Activated CD4-positive, alpha-beta memory T cell treated with anti-CD3 and anti-CD28 coated beads for 36 hours (primary cell): ENCODE measurements around the gene RNU4-1. TPM values are rescaled to one million over a fixed set of nuclear protein-coding genes. Genes with fewer than 3 reads are reported as not detected.

Experiments used
- CTCF ChIA-PET: fragments of 350-600 bp; sonication (Branson Sonifier 250); formaldehyde crosslinking; loops from one replicate; lab custom pipeline; 2021; ENCODE audit warnings: antibody characterized with exemption, inconsistent platforms; lab: Charles Lee
- POLR2A ChIA-PET: fragments of 350-600 bp; sonication (Branson Sonifier 250); formaldehyde crosslinking; loops from one replicate; lab custom pipeline; 2021; ENCODE audit warnings: antibody characterized with exemption; lab: Charles Lee
- DNase-seq: peaks from one replicate; pipeline ENCODE4 v3.0.0-alpha.2; 2020
- H3K27ac Mint-ChIP-seq: one replicate; pipeline ENCODE4 v1.8.0; 2021; ENCODE audit warnings: mixed read lengths
- H3K27me3 Mint-ChIP-seq: one replicate; pipeline ENCODE4 v1.8.0; 2021; ENCODE audit warnings: mixed read lengths
- H3K36me3 Mint-ChIP-seq: one replicate; pipeline ENCODE4 v1.8.0; 2021; ENCODE audit warnings: mixed read lengths
- H3K4me1 Mint-ChIP-seq: one replicate; pipeline ENCODE4 v1.8.0; 2021; ENCODE audit warnings: low read depth, mixed read lengths
- H3K4me3 Mint-ChIP-seq: one replicate; pipeline ENCODE4 v1.8.0; 2021; ENCODE audit warnings: mild to moderate bottlenecking, mixed read lengths
- H3K9me3 Mint-ChIP-seq: one replicate; pipeline ENCODE4 v1.8.0; 2021; ENCODE audit warnings: mixed read lengths
- intact Hi-C: fragments of 100-400 bp; cut with micrococcal nuclease; formaldehyde crosslinking; loops from one replicate; pipeline ENCODE4 v1.15.1; 2023
- total RNA-seq, 2 experiments: library from RNA; stranded (reverse); gene quantifications; one replicate each; pipeline ENCODE4 v1.2.3, GENCODE V29; 2021

Gene RNU4-1
- total RNA-seq, 2 experiments from 2014 or later = 1,180 to 1,201 TPM

DNA sequence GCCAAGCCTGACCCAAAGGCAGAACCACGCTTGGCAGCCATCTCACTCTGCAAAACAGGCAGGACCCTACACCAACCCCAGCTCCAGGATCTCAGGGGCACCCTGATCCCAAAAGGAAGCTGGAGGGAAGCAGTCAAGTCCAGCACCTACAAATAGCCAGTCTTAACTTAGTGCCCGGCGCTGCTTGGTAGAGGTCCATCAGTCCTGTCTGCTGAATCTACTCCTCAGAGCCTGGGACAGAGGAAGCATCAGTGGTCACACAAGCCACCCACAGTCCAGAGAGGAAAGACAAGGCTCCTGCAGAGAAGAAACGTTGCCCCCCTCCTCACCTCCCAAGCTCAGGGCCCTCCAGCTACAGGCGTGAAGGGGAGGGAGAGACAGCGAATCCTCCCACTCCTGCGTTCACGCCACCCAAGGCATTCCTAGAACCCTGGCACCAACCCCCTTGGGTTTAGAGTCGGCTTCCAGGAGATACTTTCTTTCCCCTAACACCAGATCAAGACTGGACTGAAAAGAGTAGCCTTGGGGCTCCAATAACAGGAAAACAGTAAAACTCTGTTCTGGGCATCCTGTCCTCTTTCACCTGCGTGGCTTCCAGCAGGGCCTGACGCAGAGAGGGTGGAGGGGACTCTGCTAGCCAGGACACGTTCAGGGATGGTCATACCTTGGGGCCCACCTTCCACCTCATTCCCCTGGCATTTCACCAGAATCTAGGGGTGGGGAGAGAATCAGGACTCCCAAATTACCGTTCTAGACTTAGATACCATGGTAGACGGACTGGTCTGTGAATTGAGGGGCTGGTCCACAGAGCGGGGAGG, 28.7 kb downstream of the RNU4-1 start:
- no peaks in the 10 kb centered on the region for H3K27me3 Mint-ChIP-seq
- H3K9me3 Mint-ChIP-seq = no peaks in the 10 kb centered on the region
- peaks cover 52% of the 10 kb centered on the region for H3K4me1 Mint-ChIP-seq
- H3K27ac Mint-ChIP-seq = peak overlapping the region; percentile 66
- DNase-seq = no peak
- POLR2A ChIA-PET = interaction anchor here (0.8 to 4.0 kb wide), 11 partner anchors 11 to 64 kb away, joined by 3 to 52 read pairs (median 14); partner anchors contain the start of genes RNU4-1, RNU4-2 and RPLP0
- CTCF ChIA-PET = interaction anchor here (0.8 to 11.4 kb wide), 10 partner anchors 7 to 144 kb away, joined by 3 to 614 read pairs (median 20); partner anchors contain the start of genes RPLP0 and SIRT4
- peak overlapping the region; percentile 80 for H3K4me3 Mint-ChIP-seq
- intact Hi-C loops = loop anchor here (5.0 kb wide), 1 partner anchor 147 kb away; the partner anchor contains the start of gene RAB35
- no peaks in the 10 kb centered on the region for H3K36me3 Mint-ChIP-seq

DNA sequence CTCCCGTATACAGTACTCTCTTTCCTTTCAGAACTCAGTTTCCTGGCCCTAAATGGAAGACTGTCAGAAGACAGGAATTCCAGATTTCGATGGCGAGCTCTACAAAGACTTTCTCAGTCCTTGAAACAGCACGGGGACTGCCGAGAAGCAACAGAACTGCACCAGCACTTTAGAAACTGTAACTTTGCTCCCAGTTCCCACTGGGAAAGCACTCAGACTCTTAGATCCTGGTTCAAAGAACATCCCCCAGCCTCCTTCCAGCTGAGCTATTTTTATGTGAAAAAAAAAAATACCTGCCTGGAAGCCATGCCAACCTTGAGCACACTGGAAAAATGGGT, 29.3 kb downstream of the RNU4-1 start:
- CTCF ChIA-PET = interaction anchor here (0.8 to 11.4 kb wide), 8 partner anchors 10 to 63 kb away, joined by 3 to 614 read pairs (median 28); partner anchors contain the start of genes RNU4-2, RPLP0 and SIRT4
- Mint-ChIP-seq H3K4me1 (peaks cover 53% of the 10 kb centered on the region), H3K9me3 (no peaks in the 10 kb centered on the region), H3K27me3 (no peaks in the 10 kb centered on the region), H3K36me3 (no peaks in the 10 kb centered on the region), H3K4me3 (peak overlapping the region; percentile 80), H3K27ac (peak overlapping the region; percentile 66)
- intact Hi-C loops = loop anchor here (5.0 kb wide), 1 partner anchor 146 kb away; the partner anchor contains the start of gene RAB35
- no peak for DNase-seq
- POLR2A ChIA-PET = interaction anchor here (1.2 to 4.0 kb wide), 6 partner anchors 14 to 63 kb away, joined by 3 to 45 read pairs (median 16); partner anchors contain the start of genes RNU4-1, RNU4-2 and RPLP0

DNA sequence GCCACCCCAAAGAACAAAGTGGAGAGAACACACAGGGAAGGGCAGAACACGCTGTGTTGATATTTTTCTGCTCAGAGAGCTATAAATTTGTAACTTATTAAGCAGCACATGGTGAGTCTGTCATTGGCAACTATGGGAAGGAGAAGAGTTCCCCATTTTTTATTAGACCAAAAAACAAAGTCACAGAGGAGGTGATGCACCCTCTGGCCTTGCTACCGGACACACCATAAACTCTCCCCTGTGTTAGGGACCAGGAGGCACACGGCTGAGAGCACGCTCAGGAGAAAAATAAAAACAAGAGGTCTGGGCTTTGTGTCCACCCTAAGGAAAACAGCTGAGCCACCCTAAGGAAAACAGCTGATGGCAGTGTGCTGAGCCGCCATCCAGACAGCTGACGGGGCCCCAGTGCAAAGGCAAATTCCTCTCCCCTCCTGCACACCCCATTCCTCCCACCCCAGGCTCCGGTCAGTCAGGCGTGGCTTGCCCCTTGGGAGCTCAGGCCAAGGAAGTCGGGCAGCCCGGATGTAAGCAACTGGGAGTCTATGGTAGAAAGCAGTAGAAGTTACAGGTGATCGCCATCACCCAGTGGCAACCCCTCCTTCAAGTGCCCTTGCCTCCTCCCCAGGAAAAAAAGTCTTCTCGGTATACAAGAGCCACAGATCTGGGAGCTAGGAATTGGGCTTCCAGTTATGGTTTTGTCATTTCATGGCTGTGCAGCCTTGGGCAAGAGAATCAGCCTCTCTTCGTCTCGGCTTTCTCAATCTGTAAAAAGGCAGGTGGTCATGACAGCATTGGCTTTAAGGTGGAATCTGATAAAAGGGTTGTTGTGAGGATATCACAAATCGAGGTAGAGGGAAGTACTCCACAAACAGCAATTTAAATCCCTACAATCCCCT, 29.9 kb downstream of the RNU4-1 start:
- ChIA-PET CTCF (interaction anchor here (0.8 to 11.4 kb wide), 9 partner anchors 9 to 62 kb away, joined by 3 to 614 read pairs (median 25); partner anchors contain the start of genes RNU4-2, RPLP0 and SIRT4), POLR2A (interaction anchor here (0.9 to 4.0 kb wide), 10 partner anchors 13 to 66 kb away, joined by 3 to 45 read pairs (median 8); partner anchors contain the start of genes RNU4-1, RNU4-2 and RPLP0)
- intact Hi-C loops = loop anchor here (1.0 to 5.0 kb wide), 2 partner anchors 11 to 146 kb away; partner anchors contain the start of gene RAB35
- Mint-ChIP-seq H3K9me3 (no peaks in the 10 kb centered on the region), H3K4me3 (peak overlapping the region; percentile 80), H3K36me3 (no peaks in the 10 kb centered on the region), H3K27ac (peak overlapping the region; percentile 66), H3K27me3 (no peaks in the 10 kb centered on the region), H3K4me1 (peaks cover 56% of the 10 kb centered on the region)
- DNase-seq = no peak

DNA sequence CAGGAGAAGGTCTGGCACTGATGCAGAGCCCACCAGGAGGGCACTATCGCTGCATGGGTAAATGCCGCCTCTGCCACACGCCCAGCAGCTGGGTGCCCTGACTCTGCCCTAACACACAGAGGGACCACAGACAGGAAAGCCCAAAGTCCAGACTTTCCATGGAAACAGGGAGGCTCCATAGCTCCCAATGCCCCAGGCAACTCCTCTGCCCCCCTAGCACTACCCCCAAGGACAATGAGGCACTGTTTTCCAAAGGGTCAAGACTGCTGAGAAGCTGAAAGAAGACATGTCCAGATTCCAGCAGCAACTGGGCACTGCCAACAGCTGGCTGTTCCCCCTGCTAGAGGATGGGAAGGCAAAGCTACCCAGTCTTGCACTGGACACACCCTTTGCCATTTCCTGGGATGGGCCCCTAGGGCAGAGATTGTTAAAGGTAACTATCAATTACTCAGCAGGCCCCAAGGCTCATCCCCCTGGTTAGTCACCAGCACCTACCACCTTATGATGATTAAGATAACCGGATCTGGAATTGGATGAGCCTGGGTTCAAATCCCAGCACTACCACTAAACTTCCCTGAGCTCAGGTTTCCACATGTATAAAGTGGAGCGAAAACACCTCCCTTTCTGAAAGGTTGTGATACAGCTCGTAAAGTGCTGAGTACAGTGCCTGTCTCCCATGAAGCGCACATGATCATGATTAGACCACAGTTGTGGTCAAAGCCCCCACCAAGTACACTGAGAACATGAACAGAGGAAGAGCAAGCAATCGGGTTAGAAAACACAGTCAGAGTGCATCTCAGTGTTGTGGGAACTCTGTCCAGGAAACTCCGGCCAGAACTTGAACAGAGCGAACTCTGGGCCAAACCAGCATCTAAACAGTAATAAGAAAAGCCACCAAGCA, 30.8 kb downstream of the RNU4-1 start:
- peak; percentile 54 for DNase-seq

DNA sequence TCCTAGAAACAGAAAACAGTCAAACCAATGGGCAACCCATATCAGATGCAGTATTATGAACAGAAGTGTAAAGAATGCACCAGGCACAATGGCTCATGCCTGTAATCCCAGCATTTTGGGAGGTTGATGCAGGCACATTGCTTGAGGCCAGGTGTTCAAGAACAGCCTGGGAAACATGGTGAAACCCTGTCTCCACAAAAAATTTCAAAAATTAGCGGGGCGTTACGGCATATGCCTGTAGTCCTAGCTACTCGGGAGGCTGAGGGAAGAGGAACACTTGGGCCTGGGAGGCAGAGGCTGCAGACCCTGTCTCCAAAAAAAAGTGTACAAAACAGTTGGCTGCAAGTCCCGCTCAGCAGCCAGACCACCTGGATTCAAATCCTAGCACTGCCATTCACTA, 32.4 kb downstream of the RNU4-1 start:
- Mint-ChIP-seq H3K9me3 (no peaks in the 10 kb centered on the region), H3K4me3 (no peak overlapping the region), H3K36me3 (no peaks in the 10 kb centered on the region), H3K27ac (peak overlapping the region; percentile 40), H3K4me1 (peaks cover 77% of the 10 kb centered on the region), H3K27me3 (no peaks in the 10 kb centered on the region)
- ChIA-PET CTCF (interaction anchor here (11.4 kb wide), 1 partner anchor 33 kb away, joined by 614 read pairs; no protein-coding TSS in a partner anchor), POLR2A (interaction anchor here (1.5 kb wide), 1 partner anchor 22 kb away, joined by 4 read pairs; no protein-coding TSS in a partner anchor)
- DNase-seq = no peak
- intact Hi-C loops = loop anchor here (5.0 kb wide), 1 partner anchor 143 kb away; the partner anchor contains the start of gene RAB35

More for the DNA sequence above, 30.8 kb downstream of the RNU4-1 start:
- peak overlapping the region; percentile 80 for H3K4me3 Mint-ChIP-seq
- peak overlapping the region; percentile 66 for H3K27ac Mint-ChIP-seq
- ChIA-PET POLR2A (interaction anchor here (0.6 to 3.3 kb wide), 11 partner anchors 12 to 282 kb away, joined by 3 to 26 read pairs (median 4); partner anchors contain the start of genes COX6A1, RNU4-1, RNU4-2 and RPLP0), CTCF (interaction anchor here (1.1 to 11.4 kb wide), 6 partner anchors 10 to 61 kb away, joined by 4 to 614 read pairs (median 22); partner anchors contain the start of genes RNU4-2 and RPLP0)
- H3K9me3 Mint-ChIP-seq = no peaks in the 10 kb centered on the region
- H3K27me3 Mint-ChIP-seq = no peaks in the 10 kb centered on the region
- no peaks in the 10 kb centered on the region for H3K36me3 Mint-ChIP-seq
- intact Hi-C loops = loop anchor here (1.0 to 5.0 kb wide), 2 partner anchors 10 to 145 kb away; partner anchors contain the start of gene RAB35
- peaks cover 65% of the 10 kb centered on the region for H3K4me1 Mint-ChIP-seq

DNA sequence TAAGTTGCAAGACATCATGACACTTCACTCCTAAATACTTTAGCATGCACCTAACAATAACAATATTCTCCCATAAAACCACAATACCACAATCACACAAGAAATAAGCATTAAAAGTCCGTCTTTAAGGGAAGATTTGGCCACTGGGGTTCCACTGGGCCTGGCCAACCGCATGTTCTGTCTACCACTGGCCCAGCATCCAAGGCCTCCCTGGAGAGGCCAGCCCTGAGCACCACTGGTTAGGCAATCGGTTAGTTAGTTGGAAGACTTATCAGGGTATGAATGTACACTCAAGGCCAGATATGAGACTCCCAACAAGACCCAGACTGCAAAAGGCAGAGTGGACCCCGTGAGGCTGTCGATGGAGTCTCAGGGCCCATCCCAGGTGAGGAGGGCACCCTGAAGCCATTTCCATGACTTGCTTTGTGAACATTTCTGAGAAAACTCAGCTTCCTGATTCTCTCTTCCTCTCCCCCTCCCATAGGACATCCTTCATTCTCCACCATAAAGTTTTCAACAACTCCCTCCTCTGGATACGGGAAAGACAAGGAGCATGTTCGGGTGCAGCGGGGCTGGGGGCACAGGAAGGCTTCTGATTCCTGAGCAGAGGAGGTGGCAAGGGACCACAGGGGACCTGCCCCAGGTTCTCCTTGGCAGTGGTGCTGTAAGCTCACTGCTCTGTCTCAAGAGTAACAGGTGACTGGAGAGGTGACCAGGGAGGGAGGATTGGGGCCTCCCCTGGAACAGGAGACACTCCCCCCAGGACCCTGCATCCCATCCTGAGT, 33.4 kb downstream of the RNU4-1 start:
- intact Hi-C loops = loop anchor here (5.0 kb wide), 1 partner anchor 142 kb away; the partner anchor contains the start of gene RAB35
- CTCF ChIA-PET = interaction anchor here (13.2 kb wide), 1 partner anchor 31 kb away, joined by 192 read pairs; no protein-coding TSS in a partner anchor
- peaks cover 5% of the 10 kb centered on the region for H3K36me3 Mint-ChIP-seq
- no peak overlapping the region for H3K4me3 Mint-ChIP-seq
- DNase-seq = no peak
- H3K4me1 Mint-ChIP-seq = peaks cover 81% of the 10 kb centered on the region
- no peaks in the 10 kb centered on the region for H3K27me3 Mint-ChIP-seq
- POLR2A ChIA-PET = interaction anchor here (0.6 to 1.5 kb wide), 2 partner anchors 21 to 424 kb away, joined by 3 to 4 read pairs; no protein-coding TSS in a partner anchor
- H3K27ac Mint-ChIP-seq = peak overlapping the region; percentile 40
- no peaks in the 10 kb centered on the region for H3K9me3 Mint-ChIP-seq

DNA sequence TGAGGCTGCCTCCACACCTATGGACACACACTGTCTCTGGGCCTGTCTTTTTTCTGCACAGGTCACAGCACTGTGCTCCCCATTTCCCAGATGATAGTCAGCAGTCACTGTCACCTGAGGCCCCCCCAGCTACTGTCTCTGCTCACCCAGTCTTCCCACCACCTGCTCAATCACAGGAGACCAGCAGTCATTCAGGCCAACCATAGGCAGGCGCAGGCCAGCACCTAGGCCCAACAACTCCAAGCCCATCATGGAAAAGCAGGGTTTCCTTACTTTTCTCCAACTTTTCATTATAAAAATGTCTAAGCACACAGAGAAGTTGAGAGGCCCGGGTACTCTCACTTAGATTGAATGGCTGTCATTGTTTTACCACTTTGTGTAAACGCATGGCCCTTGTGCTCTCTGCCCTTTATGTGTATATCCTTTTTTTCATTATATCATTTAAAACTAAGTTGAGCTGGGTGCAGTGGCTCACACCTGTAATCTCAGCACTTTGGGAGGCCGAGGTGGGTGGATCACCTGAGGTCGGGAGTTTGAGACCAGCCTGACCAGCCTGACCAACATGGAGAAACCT, 34.6 kb downstream of the RNU4-1 start:
- Mint-ChIP-seq H3K27ac (peak overlapping the region; percentile 78), H3K4me3 (no peak overlapping the region), H3K4me1 (peaks cover 81% of the 10 kb centered on the region), H3K27me3 (no peaks in the 10 kb centered on the region), H3K36me3 (peaks cover 5% of the 10 kb centered on the region), H3K9me3 (no peaks in the 10 kb centered on the region)
- DNase-seq = no peak
- POLR2A ChIA-PET = interaction anchor here (1.5 kb wide), 1 partner anchor 33 kb away, joined by 5 read pairs; the partner anchor contains the start of gene RNU4-2
- CTCF ChIA-PET = interaction anchor here (1.9 to 13.2 kb wide), 2 partner anchors 7 to 30 kb away, joined by 15 to 192 read pairs; partner anchors contain the start of gene PXN
- intact Hi-C loops = no loop called here

DNA sequence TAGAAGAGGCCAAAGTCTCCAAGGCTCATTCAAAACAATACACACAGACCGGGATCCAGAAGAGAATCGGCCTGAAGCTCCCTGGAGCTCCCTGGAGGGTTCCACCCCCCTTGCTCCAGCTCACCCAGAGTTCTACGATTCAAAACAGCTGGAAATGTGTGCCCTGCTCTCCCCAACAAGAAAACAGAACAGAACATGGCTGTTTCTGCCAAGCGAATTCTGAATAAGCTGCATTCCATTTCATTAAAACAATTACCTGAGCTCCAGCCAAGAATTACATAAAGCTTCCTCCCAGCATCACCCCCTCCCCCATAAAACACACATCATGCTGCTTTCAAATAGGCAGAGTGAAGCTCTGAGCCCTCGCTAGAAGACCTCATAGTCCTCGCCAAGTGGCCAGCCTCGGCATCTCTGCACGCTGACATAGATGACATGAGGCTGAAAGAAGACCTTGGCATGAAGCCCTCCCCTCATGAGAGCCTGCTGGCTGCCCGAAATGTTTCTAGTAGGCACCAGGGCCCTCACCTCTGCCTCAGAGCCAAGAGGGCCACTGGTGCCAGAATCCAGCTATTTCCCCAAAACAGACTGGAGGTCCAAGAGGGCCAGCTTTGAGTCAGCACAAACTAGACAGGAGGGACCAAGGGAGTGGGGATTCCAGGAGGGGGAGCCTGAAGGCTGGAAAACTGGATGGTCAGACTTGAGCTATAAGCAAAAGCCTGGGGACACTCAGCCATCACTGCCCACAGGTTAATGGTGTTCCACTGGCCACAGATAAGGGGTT, 35.8 kb downstream of the RNU4-1 start:
- Mint-ChIP-seq H3K27ac (peak overlapping the region; percentile 78), H3K9me3 (no peaks in the 10 kb centered on the region), H3K4me1 (peaks cover 81% of the 10 kb centered on the region), H3K4me3 (no peak overlapping the region), H3K27me3 (no peaks in the 10 kb centered on the region), H3K36me3 (peaks cover 5% of the 10 kb centered on the region)
- CTCF ChIA-PET = interaction anchor here (1.1 to 13.2 kb wide), 4 partner anchors 8 to 28 kb away, joined by 4 to 192 read pairs (median 10); partner anchors contain the start of gene PXN
- DNase-seq = no peak
- POLR2A ChIA-PET = interaction anchor here (0.7 to 1.5 kb wide), 5 partner anchors 21 to 171 kb away, joined by 3 to 5 read pairs (median 3); partner anchors contain the start of genes RNU4-2 and RPLP0
- intact Hi-C loops = no loop called here
